Measurements from ENCODE around the gene DMXL1.

- TF ChIP-seq CTCF (IDR thresholded peaks at IDR 0.05; ENCODE audit: low read length): no peak
- TF ChIP-seq EZH2phosphoT487 (IDR thresholded peaks at IDR 0.05; ENCODE audit: low read length): no peak
These were observed 222.6 kb downstream of the DMXL1 start for GRCh38 chr5:119293516-119293829.
